Left lobe of liver (tissue), 2 donors: ENCODE data around the gene PSMB3. TPM values are rescaled to one million over a fixed set of nuclear protein-coding genes. Genes with fewer than 3 reads are reported as not detected.

Experiments used
- ATAC-seq: fragments of 200-7000 bp; cut with Tn5 transposase; one replicate; pipeline ENCODE4 v1.9.1; 2020; ENCODE audit warnings: mild to moderate bottlenecking, moderate library complexity
- DNase-seq: peaks from one replicate; pipeline ENCODE4 v3.0.0-alpha.2; 2020; ENCODE audit warnings: low spot score
- total RNA-seq: library from RNA; stranded (reverse); gene quantifications from one replicate; pipeline ENCODE4 v1.2.1, GENCODE V29; 2021
- donor health status: DM: no; HTN: no; CAD: no; lungs with moderate emphysema.
- donor health status: DM: no; HTN: yes; CAD: no.

The PSMB3 gene
- total RNA-seq, 1 donor from 2014 or later, result 98.2 TPM

DNA sequence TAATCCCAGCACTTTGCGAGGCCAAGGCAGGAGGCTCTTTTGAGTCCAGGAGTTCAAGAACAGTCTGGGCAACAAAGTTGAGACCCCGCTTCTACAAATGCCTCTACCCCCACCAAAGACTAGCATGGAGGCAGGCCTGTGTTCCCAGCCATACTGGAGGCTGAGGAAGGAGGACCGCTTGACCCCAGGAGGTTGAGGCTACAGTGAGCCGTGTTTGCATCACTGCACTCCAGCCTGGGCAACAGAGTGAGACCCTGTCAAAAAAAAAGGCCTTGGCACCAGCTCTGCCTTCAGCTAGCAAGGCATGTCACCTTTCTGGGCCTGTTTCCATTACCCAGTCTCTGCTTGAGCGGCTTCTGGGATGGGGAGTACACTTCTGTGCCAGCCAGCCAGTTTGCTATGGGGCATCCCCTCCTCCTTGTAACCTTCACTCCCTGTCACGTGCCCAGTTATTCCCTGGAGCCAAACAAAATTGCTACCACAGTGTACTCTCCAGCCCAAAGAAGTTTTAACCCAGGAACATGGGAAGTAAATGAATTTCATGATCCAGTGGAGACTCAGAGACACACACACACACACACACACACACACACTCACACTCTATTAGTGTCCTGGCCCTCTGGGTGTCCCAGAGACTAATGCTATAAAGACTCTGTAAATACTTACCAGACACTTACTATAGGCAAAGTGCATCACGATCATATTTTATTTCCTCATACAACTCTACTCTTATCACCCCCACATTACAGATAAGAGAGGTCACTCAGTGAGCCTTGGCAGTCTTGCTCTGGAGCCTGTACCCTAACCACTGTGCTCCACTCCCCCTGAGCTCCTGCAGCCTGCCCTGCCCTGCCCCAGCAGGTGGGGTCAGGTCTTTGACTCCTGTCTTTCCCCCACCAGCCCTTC is 19.9 kb upstream of the PSMB3 start:
- DNase-seq (peak; percentile 87), ATAC-seq (peak; percentile 58)

GRCh38 chr17:38733282-38733981 is 19.1 kb upstream of the PSMB3 start:
- DNase-seq (no peak), ATAC-seq (no peak)

DNA sequence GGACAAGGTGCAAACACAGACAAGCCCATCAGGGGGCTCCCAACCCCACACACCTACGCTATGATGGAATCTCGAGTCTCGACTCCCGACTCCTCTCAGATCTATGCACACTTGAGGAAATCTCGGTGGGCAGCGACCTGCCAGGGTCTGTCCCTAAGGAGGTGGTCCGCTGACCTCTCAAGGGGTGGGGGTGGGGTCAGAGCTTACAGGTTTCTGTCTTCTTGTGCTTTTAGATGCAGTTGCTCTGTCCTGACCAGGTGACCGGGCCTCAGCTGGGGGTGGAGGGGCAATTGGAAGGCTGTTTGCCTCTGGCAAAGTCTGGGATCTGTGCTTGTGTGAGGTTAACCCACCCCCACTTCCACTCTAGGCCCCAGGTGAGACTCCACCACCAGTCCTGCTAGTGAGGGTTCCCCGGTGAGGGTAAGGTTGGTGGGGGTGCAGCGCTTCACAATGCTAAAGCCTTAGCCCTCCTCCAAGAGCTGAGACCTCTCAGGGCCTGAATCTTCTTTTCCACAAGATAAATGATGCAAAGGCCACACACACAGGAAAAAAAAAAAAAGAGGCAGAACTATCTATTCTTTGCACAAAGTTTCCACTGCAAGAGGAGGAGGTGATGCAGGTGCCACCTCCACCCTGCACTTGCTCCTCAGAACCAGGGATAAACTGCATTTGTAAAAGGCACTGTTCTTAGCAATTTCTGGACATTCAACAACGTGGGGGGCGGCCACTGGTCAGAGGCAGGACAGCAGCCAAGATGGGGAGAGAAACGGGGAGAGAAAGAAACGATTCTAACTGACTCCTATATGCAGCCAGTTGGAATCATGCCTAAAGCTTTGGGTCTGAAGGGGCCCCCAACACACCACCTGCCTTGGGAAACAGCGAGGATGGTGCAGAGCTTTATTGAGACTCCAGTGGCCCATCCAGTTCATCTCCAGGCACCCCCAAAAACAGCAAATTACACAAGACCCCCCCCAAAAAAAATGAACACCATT is 18.3 kb upstream of the PSMB3 start:
- no peak for DNase-seq

DNA sequence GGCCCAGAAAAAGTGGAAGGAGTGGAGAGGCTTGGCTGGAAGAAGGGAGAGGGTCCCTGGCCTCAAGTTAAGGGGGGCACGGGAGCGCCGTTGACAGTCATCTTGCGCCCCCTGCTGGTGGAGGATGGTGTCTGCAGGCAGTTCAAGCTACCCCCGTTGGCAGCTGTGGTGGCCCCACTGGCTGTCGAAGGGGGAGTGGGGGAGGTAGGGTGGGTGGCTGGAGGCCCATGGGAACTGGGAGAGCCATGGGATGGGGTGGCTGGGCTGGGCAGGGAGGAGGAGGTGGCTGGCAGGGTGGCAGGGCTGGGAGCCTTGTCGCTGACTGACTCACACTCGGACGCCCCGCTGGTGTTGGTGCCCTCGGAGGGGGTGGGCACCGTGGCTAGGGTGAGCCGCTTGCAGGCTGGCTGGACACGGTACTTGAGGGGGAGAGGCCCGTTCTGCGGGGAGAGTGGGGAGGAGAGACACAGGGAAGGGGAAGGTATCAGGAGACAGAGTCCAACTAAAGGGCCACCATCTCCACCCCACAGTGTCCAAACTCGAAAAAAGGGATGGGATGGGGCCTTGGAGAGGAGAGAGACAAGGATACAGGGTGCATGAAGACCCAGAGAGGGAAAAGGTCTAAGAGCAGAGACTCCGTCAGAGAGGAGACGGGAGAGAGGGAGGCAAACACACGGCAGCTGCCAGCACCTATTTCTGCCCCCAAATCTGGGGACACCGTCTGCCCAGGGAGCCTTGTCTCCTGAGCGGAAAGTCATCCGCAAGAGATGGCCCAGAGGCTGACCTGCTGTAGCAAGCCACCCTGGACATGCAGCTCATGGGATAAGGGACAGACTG is 17.2 kb upstream of the PSMB3 start:
- ATAC-seq, result no peak
- no peak for DNase-seq

More for the DNA sequence above, 18.3 kb upstream of the PSMB3 start:
- ATAC-seq, result no peak

DNA sequence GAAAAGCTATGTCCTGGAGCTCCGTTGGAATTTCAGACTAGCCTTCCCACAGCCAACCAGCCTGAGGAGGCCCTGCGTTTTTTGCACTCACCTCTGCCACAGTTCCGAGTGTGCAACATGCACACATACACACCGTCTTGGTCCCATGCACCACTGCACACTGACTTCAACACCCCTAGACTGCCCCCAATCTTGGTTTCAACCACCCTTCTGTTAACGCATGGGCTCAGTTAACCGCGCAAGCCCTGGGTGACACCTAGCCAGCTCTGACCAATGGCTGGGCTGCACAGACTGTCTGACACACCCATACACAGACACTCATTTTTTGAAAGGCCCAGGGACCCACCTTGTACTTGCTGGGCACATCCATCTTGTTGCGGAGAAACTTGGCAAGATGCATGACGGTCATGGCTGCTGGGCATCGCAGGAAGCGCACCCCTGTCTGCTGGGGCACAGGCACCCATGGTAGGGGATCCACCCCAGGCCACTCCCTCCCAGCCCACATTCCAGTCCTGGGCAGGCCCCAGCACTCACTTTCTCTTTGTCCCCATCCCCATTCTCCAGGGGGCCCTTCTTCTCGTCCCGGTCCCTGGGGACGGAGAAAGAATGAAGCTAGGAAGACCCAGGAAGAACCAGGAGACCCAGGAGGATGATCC is 14.4 kb upstream of the PSMB3 start:
- ATAC-seq (no peak), DNase-seq (no peak)

DNA sequence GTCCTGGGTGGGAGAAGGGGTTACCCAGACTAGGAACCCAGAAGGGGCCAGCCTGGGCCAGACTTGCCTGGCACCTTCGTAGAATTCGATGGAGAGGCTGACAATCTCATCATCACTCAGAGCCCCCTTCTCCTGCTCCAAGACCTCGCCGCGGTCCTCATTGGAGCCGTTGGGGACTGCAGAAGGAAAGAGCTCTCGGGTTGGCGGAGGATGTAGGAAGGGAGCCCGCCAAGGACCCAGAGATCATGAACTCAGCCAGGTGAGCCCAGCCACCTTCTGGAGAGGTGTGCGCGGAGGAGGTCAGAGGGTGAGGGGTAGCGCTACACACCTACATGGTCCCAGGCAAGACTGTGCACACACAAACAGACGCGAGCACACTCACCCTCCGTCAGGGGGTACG is 13.9 kb upstream of the PSMB3 start:
- ATAC-seq (no peak), DNase-seq (no peak)

DNA sequence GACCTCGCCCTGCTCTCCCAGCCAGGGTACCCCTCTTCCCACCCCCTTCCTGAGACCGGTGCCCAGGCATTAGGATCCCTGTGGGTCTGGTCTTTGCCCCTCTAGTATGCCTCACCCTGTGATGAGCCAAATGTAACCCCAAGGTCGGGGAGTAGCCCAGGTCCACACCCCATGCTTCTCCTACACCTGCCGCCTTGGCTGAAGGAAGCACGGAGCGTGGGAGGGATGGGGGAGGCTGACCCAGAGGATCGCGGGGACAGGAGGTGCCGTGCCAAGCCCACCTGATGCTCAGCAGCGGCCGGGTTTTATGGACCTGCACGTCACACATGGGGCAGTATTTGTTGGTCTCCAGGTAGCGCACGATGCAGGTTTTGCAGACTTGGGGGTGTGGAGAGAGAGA is 13.2 kb upstream of the PSMB3 start:
- ATAC-seq (no peak), DNase-seq (no peak)

DNA sequence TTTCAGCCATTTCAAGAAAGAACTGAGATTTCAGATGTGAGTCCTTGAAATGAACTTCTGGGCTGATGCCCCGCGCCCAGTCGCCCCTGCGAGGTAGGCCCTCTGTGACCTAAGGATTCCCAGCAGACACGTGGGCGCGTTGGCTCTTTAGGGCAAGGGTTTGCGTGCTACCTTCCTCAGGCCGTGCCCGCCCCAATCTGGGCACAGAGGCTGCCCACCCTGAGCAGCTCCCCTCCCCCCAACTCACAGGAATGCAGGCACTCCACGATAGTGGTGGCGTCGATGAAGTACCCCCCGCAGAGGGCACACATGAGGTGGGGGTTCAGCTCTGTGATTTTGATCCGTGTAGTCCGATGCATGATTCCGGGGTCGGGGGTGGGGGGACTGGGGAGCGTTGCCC is 12.5 kb upstream of the PSMB3 start:
- DNase-seq, result no peak
- no peak for ATAC-seq

GRCh38 chr17:38740806-38741205 is 11.7 kb upstream of the PSMB3 start:
- no peak for ATAC-seq
- no peak for DNase-seq

- ATAC-seq (peak; percentile 3), DNase-seq (no peak)
These were observed 11.1 kb upstream of the PSMB3 start for GRCh38 chr17:38741461-38741860.

DNA sequence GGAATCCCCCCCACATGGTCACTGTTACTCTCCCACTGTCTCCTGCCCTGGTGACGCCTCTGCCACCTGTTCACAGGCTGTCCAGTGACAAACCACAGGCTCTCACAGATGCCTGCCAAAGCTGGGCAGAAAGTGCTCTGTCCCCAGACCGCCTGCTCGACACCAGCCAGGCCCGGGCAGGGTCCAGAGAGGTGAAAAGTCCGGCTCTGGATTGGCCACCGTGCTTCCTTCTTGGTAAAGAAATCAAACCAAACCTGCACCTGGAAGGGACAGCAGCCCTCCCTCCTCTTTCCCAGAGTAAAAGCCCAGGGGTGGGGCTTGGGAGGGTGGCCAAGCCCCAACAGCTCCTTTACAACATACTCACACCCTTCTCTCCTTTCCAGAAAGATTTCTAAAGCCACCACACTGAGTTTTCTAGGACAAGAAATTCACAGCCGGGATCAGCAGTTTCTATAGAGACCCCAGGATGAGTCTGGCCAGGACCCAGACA is 10.6 kb upstream of the PSMB3 start:
- ATAC-seq, result peak; percentile 89

DNA sequence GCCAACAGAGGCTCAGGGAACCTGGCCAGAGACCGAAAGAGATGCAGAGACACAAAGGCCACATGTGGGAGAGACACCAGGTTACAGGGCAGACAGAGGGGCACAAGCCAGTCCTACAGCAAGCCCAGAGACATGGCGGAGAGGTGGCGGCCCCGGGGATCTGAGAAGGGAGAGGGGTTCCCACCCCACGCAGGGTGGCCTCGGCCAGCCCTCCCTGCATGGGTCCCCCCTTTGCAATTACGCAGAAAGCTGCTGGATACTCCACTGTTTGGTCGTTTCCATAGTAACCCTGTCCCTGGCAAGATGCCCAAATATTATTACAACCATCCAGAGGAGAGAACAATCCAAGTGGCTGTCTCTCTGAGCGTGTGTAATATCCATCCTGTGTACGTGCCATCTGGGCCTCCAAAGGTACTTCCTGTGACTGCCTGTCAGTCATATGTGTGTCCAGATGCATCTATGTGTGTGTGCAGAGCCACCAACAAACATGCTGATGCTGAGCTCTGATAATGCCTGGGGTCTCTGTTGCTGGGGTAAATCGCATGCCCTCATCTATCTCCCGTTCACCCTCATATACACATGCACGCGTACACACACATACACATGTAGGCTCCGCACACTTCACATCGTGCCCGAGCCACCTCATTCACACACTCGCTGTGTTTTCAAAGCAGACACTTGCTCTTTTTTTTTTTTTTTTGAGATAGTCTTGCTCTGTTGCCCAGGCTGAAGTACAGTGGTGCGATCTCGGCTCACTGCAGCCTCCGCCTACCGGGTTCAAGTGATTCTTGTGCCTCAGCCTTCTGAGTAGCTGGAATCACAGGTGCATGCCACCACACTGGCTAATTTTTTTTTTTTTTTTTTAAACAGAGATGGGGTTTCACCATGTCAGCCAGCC is 9.9 kb upstream of the PSMB3 start:
- no peak for ATAC-seq
- no peak for DNase-seq

More for the DNA sequence above, 10.6 kb upstream of the PSMB3 start:
- peak; percentile 81 for DNase-seq

GRCh38 chr17:38743556-38744171 is 8.9 kb upstream of the PSMB3 start:
- ATAC-seq (no peak), DNase-seq (no peak)

GRCh38 chr17:38745545-38745944 is 7.0 kb upstream of the PSMB3 start:
- no peak for ATAC-seq
- no peak for DNase-seq

DNA sequence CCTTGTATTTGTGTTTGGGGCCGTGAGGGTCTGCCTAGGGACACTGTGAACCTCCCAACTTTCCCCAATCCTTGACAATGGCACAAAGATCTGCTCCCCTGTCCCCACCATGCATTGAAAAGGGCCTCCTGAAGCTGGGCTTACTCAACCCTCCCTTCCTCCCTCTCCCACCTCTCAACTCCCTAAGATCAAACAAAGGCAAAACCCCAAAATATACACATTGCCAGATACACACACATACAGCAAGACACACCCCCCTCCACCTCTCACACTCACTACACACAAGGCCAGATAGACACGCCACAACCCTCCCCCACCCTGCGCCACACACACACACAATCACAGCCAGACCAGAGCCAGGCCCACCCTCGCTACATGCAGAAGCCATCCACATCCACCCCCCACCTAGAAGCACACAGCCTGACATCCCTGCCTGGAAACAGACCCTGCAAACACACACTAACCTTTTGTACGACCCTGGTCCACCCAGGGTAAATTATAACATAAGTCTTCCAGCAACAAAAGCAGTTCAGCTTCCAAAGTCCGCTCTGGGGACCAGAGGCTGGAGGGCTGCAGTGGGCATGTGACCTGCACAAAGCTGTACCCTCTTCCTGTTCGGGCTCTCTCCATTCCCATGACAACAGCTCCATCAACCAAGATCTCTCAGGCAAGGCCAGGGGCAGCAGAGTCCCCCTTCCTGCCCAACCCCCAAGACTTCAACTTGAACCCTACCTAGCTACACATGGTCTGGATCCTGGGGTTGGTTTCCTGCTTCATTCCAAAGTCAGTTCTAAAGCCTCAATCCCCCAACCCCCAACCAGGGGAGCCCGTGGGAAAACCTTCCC is 6.3 kb upstream of the PSMB3 start:
- ATAC-seq, result no peak
- no peak for DNase-seq

DNA sequence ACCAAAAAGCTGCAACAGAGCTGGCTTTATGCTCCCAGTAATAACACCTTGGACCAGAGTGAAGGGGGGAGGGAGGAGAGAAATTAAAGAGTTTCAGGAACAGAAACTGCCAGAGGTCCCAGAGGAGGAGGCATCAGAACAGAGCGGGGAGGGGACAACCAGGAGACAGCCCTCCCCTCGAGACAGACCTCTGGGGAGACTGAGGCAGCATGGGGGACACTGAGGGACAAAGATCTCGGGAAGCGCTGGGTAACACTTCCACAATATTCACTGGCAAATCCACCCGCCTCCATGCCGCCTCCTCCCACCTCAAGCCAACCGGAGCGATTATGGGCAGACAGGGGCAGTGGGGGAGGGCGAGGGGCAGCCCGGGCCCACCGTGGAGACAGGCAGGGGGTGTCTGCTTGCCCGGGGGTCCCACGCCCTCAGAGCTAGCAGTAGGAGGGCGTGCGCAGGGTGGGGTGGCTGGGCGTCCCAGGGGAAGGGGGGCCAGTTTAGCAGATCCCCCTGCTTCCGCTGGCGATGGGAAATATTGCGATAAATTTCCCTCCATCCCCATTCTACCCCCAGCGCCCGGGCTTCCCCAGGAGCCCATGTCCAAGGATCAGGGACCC is 5.6 kb upstream of the PSMB3 start:
- DNase-seq (no peak), ATAC-seq (no peak)
